K562 (cell line): ENCODE results near the gene C1orf167. TPM values are rescaled to one million over a fixed set of nuclear protein-coding genes. Genes with fewer than 3 reads are reported as not detected.
A peak's percentile ranks its signal among the peaks of the same experiment; 100 is the strongest.

Experiments used
- ARID2 ChIP-seq: fragments of 450-650 bp; IDR thresholded peaks from 2 replicates; pipeline ENCODE4 v1.6.1; 2017; ENCODE audit warnings: antibody characterized with exemption, mild to moderate bottlenecking
- BMI1 ChIP-seq: fragments of 150-350 bp; IDR thresholded peaks from 2 replicates; pipeline ENCODE4 v1.6.1; 2014; ENCODE audit warnings: low read length
- CBX5 ChIP-seq: IDR thresholded peaks from 2 replicates; pipeline ENCODE4 v1.6.1; 2014; ENCODE audit warnings: low read depth, borderline replicate concordance
- CHCHD3 ChIP-seq: fragments of 250-450 bp; sonication (Bioruptor Pico); IDR thresholded peaks from 2 replicates; pipeline ENCODE4 v2.1.2; 2022; ENCODE audit warnings: mild to moderate bottlenecking
- DLX4 ChIP-seq: fragments of 250-450 bp; sonication (Bioruptor Pico); IDR thresholded peaks from 2 replicates; pipeline ENCODE4 v1.6.1; 2021; ENCODE audit warnings: mild to moderate bottlenecking
- EGR1 ChIP-seq: fragments of 450-650 bp; conservative IDR thresholded peaks from 2 replicates; pipeline ENCODE4 v1.6.1; 2017; ENCODE audit warnings: mild to moderate bottlenecking
- GABPB1 ChIP-seq: sonication (generic); formaldehyde crosslinking; IDR thresholded peaks from 2 replicates; pipeline ENCODE4 v1.8.0; 2022; ENCODE audit warnings: mild to moderate bottlenecking, missing genetic modification reagents
- GATAD2A ChIP-seq: fragments of 450-650 bp; IDR thresholded peaks from 2 replicates; pipeline ENCODE4 v1.6.1; 2017
- GTF2B ChIP-seq: IDR thresholded peaks from 2 replicates; pipeline ENCODE4 v1.6.1; 2011; ENCODE audit not compliant: insufficient read length; ENCODE audit errors: extremely low read depth
- MECOM ChIP-seq: fragments of 250-450 bp; sonication (Bioruptor Pico); IDR thresholded peaks from 2 replicates; pipeline ENCODE4 v1.8.0; 2022; ENCODE audit warnings: inconsistent platforms
- NFIC ChIP-seq: fragments of 450-650 bp; IDR thresholded peaks from 2 replicates; pipeline ENCODE4 v1.6.1; 2017; ENCODE audit warnings: mild to moderate bottlenecking, inconsistent platforms
- NFXL1 ChIP-seq: fragments of 450-650 bp; formaldehyde crosslinking; IDR thresholded peaks from 2 replicates; pipeline ENCODE4 v1.4.0; 2021; ENCODE audit warnings: mild to moderate bottlenecking
- PML ChIP-seq: IDR thresholded peaks from 2 replicates; pipeline ENCODE4 v1.6.1; 2012; ENCODE audit warnings: low read length, inconsistent platforms
- PRPF4 ChIP-seq: fragments of 200-400 bp; formaldehyde crosslinking; IDR thresholded peaks from one replicate; pipeline ENCODE4 v1.6.1; 2017; ENCODE audit warnings: low read length, low read depth, mild to moderate bottlenecking; ENCODE audit not compliant: insufficient read depth, poor library complexity, severe bottlenecking
- PYGO2 ChIP-seq: fragments of 450-650 bp; IDR thresholded peaks from 2 replicates; pipeline ENCODE4 v1.6.1; 2016; ENCODE audit warnings: mild to moderate bottlenecking, missing genetic modification characterization, moderate library complexity, missing compliant biosample characterization
- SETDB1 ChIP-seq: IDR thresholded peaks from one replicate; pipeline ENCODE4 v1.6.1; 2012; ENCODE audit warnings: low read length, control low read depth, inconsistent platforms
- SMC3 ChIP-seq: conservative IDR thresholded peaks from 2 replicates; pipeline ENCODE4 v1.6.1; 2011; ENCODE audit warnings: low read depth, low read length, improper control_type of control experiment; ENCODE audit not compliant: insufficient read depth
- SNIP1 ChIP-seq: fragments of 450-650 bp; IDR thresholded peaks from 2 replicates; pipeline ENCODE4 v1.7.1; 2017; ENCODE audit warnings: low read depth, mild to moderate bottlenecking
- TEAD2 ChIP-seq: fragments of 450-650 bp; IDR thresholded peaks from 2 replicates; pipeline ENCODE4 v1.6.1; 2016; ENCODE audit warnings: missing genetic modification characterization, control low read depth, missing compliant biosample characterization
- ZC3H4 ChIP-seq: sonication (generic); formaldehyde crosslinking; IDR thresholded peaks from 2 replicates; pipeline ENCODE4 v1.9.0; 2021; ENCODE audit warnings: missing genetic modification reagents, borderline replicate concordance
- ZKSCAN8 ChIP-seq: fragments of 200-800 bp; sonication (Bioruptor generic); IDR thresholded peaks from 2 replicates; pipeline ENCODE4 v1.6.1; 2016; ENCODE audit warnings: missing genetic modification characterization, missing compliant biosample characterization
- ZNF354B ChIP-seq: fragments of 250-450 bp; sonication (Bioruptor Pico); IDR thresholded peaks from 2 replicates; pipeline ENCODE4 v1.4.0; 2020
- ZNF395 ChIP-seq: fragments of 200-800 bp; sonication (Bioruptor generic); IDR thresholded peaks from 2 replicates; pipeline ENCODE4 v1.6.1; 2017; ENCODE audit warnings: missing genetic modification characterization, missing compliant biosample characterization
- polyA plus RNA-seq, 8 experiments: library from polyadenylated mRNA; depleted of rRNA in 4 of 8; stranded (reverse) in 5 of 8; unstranded in 3 of 8; fragments of >200 nt; fragmentation: Nextera tagmentation in 2 of 8; fragmentation: Illumina TruSeq in 1 of 8; extraction: Ambion mirVana in 2 of 8; extraction: Trizol in 1 of 8; gene quantifications; 2 replicates each; pipeline versions ENCODE4 v1.2.1 to v1.2.3, GENCODE V29; 2011 to 2014; ENCODE audit warnings: inconsistent platforms in 1 of 8, missing spikeins in 1 of 8
- total RNA-seq, 7 experiments: library from RNA; depleted of rRNA in 6 of 7; stranded (reverse); fragments of >200 nt in 6 of 7; fragmentation: Illumina TruSeq in 2 of 7; extraction: Trizol in 2 of 7; gene quantifications; 2 replicates each; pipeline versions ENCODE4 v1.2.1 to v1.2.3, GENCODE V29; 2011 to 2021; ENCODE audit warnings: low replicate concordance in 1 of 7
- TF ChIP-seq, protein P1 (sequence below): fragments of 250-450 bp; sonication (Bioruptor Pico); IDR thresholded peaks from 2 replicates; pipeline ENCODE4 v1.8.0; 2021; ENCODE audit warnings: mild to moderate bottlenecking, moderate library complexity
- TF ChIP-seq, protein P2 (sequence below): fragments of 250-450 bp; sonication (Bioruptor Pico); IDR thresholded peaks from 2 replicates; pipeline ENCODE4 v1.5.0; 2021

Gene C1orf167
- total and polyA plus RNA-seq, 9 of the 15 experiments (the other 6 are each of a cell fraction or from before 2014, with no cell fraction given): 0.22 to 0.86 (median 0.31) TPM; not detected in 2

- TF ChIP-seq CBX5: no peak
- peak; percentile 66 for TF ChIP-seq PML
- TF ChIP-seq ZKSCAN8 (CRISPR knock-in tag): no peak
- TF ChIP-seq EGR1: no peak
- TF ChIP-seq ZNF354B (CRISPR knock-in tag): no peak
- TF ChIP-seq, protein P1, sequence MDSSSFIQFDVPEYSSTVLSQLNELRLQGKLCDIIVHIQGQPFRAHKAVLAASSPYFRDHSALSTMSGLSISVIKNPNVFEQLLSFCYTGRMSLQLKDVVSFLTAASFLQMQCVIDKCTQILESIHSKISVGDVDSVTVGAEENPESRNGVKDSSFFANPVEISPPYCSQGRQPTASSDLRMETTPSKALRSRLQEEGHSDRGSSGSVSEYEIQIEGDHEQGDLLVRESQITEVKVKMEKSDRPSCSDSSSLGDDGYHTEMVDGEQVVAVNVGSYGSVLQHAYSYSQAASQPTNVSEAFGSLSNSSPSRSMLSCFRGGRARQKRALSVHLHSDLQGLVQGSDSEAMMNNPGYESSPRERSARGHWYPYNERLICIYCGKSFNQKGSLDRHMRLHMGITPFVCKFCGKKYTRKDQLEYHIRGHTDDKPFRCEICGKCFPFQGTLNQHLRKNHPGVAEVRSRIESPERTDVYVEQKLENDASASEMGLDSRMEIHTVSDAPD (CRISPR knock-in tag): no peak
- TF ChIP-seq, protein P2, sequence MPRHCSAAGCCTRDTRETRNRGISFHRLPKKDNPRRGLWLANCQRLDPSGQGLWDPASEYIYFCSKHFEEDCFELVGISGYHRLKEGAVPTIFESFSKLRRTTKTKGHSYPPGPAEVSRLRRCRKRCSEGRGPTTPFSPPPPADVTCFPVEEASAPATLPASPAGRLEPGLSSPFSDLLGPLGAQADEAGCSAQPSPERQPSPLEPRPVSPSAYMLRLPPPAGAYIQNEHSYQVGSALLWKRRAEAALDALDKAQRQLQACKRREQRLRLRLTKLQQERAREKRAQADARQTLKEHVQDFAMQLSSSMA (CRISPR knock-in tag): peak; percentile 51; the same call in 1 of the 2 replicates
- TF ChIP-seq CHCHD3: peak; percentile 90; the same call in 1 of the 2 replicates
- 0 out of 2 replicates have a peak, but pooled peaks have one; percentile 37 for TF ChIP-seq NFXL1 (CRISPR knock-in tag)
- no peak for TF ChIP-seq GATAD2A
- no peak for TF ChIP-seq ZNF395 (CRISPR knock-in tag)
- TF ChIP-seq GTF2B: no peak
- no peak for TF ChIP-seq MECOM
- no peak for TF ChIP-seq SNIP1
- TF ChIP-seq ZC3H4 (CRISPR knock-in tag): no peak
- TF ChIP-seq NFIC: no peak
- TF ChIP-seq SMC3: no peak
- no peak for TF ChIP-seq BMI1
- TF ChIP-seq SETDB1: peak; percentile 57
- TF ChIP-seq DLX4: no peak
- TF ChIP-seq TEAD2 (tag): no peak
- peak; percentile 94 for TF ChIP-seq GABPB1
- no peak for TF ChIP-seq PYGO2 (tag)
- no peak; the same call in 1 of the 2 replicates for TF ChIP-seq ARID2
- no peak for TF ChIP-seq PRPF4
Measured at GRCh38 chr1:11805422-11806306, 43.7 kb downstream of the C1orf167 start, which contains the start of the genes CLCN6 and MTHFR (continued).
